ENCODE measurements around the gene SWAP70.

DNA sequence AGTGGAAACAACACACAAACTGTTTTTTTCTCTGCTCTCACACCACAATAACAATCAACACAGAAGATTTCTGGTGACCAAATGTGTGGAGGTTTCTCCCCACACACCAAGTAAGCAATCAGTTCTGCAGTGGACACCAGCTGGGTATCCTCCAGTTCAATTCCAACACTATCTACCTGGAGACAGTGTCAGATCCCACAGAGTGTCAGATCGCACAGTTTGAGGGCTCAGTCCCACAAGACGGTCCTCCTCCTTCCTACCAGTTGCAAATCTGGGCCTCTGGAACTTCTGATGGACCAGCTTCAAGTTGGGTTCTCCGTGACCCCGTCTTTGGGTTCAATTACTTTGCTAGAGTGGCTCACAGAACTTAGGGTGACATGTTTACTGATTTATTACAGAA, 9.0 kb downstream of the SWAP70 start:
- TF ChIP-seq, protein P1, sequence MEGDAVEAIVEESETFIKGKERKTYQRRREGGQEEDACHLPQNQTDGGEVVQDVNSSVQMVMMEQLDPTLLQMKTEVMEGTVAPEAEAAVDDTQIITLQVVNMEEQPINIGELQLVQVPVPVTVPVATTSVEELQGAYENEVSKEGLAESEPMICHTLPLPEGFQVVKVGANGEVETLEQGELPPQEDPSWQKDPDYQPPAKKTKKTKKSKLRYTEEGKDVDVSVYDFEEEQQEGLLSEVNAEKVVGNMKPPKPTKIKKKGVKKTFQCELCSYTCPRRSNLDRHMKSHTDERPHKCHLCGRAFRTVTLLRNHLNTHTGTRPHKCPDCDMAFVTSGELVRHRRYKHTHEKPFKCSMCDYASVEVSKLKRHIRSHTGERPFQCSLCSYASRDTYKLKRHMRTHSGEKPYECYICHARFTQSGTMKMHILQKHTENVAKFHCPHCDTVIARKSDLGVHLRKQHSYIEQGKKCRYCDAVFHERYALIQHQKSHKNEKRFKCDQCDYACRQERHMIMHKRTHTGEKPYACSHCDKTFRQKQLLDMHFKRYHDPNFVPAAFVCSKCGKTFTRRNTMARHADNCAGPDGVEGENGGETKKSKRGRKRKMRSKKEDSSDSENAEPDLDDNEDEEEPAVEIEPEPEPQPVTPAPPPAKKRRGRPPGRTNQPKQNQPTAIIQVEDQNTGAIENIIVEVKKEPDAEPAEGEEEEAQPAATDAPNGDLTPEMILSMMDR (IDR thresholded peaks at IDR 0.05; ENCODE audit: low read depth, low read length): no peak
- no peak for TF ChIP-seq POLR2A (IDR thresholded peaks at IDR 0.05; ENCODE audit: extremely low read depth, insufficient read length)
